Osteoblast (primary cell): Measurements from ENCODE around the gene APOH. TPM values are rescaled to one million over a fixed set of nuclear protein-coding genes. Genes with fewer than 3 reads are reported as not detected.

ENCODE experiments used
- DNase-seq: peaks from one replicate; pipeline ENCODE4 v3.0.0; 2011; ENCODE audit warnings: low spot score, mixed read lengths; ENCODE audit not compliant: insufficient read length; ENCODE audit errors: missing footprints
- H2AFZ ChIP-seq: 2 replicates; pipeline ENCODE4 v1.6.0; 2011; ENCODE audit warnings: mild to moderate bottlenecking, low read length
- H3K27ac ChIP-seq: 2 replicates; pipeline ENCODE4 v1.5.1; 2011; ENCODE audit warnings: mild to moderate bottlenecking, low read depth, low read length, moderate library complexity
- H3K27me3 ChIP-seq: 2 replicates; pipeline ENCODE4 v1.6.0; 2012; ENCODE audit warnings: mild to moderate bottlenecking, control low read depth, inconsistent platforms, low read length, moderate library complexity; ENCODE audit not compliant: insufficient read depth
- H3K36me3 ChIP-seq: 2 replicates; pipeline ENCODE4 v1.5.1; 2011; ENCODE audit warnings: mild to moderate bottlenecking, low read length, control low read depth, moderate library complexity; ENCODE audit not compliant: insufficient read depth
- H3K4me1 ChIP-seq: 2 replicates; pipeline ENCODE4 v1.5.1; 2011; ENCODE audit warnings: mild to moderate bottlenecking, low read length, control low read depth, moderate library complexity; ENCODE audit not compliant: insufficient read depth
- H3K4me2 ChIP-seq: 2 replicates; pipeline ENCODE4 v1.6.0; 2011; ENCODE audit warnings: mild to moderate bottlenecking, low read length; ENCODE audit not compliant: insufficient read depth
- H3K4me3 ChIP-seq: fragments of 200-600 bp; sonication (generic); 3 replicates; pipeline ENCODE4 v1.5.1; 2012; ENCODE audit warnings: mild to moderate bottlenecking, low read length, inconsistent platforms; ENCODE audit not compliant: insufficient read depth
- H3K79me2 ChIP-seq: 2 replicates; pipeline ENCODE4 v1.6.0; 2012; ENCODE audit warnings: mild to moderate bottlenecking, low read length, control low read depth, inconsistent platforms; ENCODE audit not compliant: insufficient read depth
- H3K9me3 ChIP-seq: 2 replicates; pipeline ENCODE4 v1.5.1; 2011; ENCODE audit warnings: low read depth, low read length, control low read depth
- H4K20me1 ChIP-seq: 2 replicates; pipeline ENCODE4 v1.6.0; 2012; ENCODE audit warnings: mild to moderate bottlenecking, low read length, control low read depth; ENCODE audit not compliant: insufficient read depth
- total RNA-seq: library from RNA; depleted of rRNA; stranded (reverse); fragments of >200 nt; gene quantifications from 2 replicates; pipeline ENCODE4 v1.2.3, GENCODE V29; 2012
- TF ChIP-seq, protein P1 (sequence below): IDR thresholded peaks from 2 replicates; pipeline ENCODE4 v1.5.1; 2011; ENCODE audit warnings: mild to moderate bottlenecking, low read depth, low read length, moderate library complexity; ENCODE audit errors: extremely low read depth

The APOH gene
- total RNA-seq, 1 donor: not detected

DNA sequence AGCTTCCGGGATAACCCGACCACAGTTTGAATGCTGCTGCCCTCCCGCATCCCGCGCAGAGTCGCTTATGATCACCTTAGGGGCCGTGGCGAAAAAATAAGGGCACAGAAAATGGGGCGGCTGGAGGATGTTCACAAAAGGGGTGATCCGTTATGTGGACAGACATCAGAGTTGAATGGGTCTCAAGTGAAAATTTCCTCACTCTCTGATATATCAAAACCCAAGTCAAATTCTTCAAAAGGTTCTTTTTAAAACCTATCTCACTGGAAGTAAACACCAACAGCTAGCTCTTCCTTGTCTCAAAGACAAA is 36.9 kb downstream of the APOH start:
- Histone ChIP-seq H3K36me3 (no peaks in the 10 kb centered on the region), H4K20me1 (peaks cover 2% of the 10 kb centered on the region), H2AFZ (peak overlapping the region; percentile 81), H3K27ac (no peak overlapping the region), H3K27me3 (no peaks in the 10 kb centered on the region), H3K4me1 (peaks cover 14% of the 10 kb centered on the region), H3K4me3 (peak overlapping the region; percentile 88), H3K9me3 (no peaks in the 10 kb centered on the region), H3K79me2 (peaks cover 14% of the 10 kb centered on the region), H3K4me2 (peak overlapping the region; percentile 81)
- TF ChIP-seq, protein P1, sequence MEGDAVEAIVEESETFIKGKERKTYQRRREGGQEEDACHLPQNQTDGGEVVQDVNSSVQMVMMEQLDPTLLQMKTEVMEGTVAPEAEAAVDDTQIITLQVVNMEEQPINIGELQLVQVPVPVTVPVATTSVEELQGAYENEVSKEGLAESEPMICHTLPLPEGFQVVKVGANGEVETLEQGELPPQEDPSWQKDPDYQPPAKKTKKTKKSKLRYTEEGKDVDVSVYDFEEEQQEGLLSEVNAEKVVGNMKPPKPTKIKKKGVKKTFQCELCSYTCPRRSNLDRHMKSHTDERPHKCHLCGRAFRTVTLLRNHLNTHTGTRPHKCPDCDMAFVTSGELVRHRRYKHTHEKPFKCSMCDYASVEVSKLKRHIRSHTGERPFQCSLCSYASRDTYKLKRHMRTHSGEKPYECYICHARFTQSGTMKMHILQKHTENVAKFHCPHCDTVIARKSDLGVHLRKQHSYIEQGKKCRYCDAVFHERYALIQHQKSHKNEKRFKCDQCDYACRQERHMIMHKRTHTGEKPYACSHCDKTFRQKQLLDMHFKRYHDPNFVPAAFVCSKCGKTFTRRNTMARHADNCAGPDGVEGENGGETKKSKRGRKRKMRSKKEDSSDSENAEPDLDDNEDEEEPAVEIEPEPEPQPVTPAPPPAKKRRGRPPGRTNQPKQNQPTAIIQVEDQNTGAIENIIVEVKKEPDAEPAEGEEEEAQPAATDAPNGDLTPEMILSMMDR: no peak
- no peak for DNase-seq

DNA sequence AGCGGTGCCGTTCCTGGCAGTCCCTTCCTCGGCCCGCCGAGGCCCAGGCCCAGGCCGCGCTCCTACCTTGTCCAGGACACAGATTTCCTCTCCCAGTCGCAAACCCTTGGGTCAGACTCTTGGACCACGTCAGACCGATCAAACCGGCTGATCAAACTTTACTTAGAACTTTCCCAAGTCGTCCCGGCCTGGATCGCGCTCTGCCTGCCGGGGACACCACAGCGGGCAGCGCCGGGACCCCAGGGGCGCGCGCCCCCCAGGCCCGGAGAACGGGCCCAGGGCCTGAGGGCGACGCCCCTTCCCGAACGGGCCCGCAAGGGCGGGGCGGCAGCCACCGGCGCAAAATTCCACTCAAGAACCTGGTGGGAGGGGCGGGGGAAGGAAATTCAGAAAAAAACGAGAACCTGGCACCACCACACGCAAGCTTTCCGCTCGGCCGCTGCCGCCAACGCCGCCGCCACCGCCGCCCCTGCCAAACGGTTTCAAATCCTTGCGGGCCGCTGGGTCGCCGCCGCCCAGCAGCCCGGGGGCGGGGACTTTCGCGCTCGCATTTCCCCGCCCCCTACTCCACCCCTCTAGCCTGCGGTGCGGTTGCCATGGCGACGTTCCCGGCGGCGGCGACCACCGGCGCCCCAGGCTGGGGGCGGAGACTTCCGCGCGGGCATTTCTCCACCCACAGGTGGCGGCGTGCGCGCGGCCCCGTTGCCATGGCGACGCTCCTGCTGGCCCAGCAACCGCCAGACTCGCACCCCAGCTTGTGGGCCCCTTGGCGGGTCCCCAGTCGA is 37.4 kb downstream of the APOH start, which contains the start of gene CEP112:
Gene CEP112, minus strand, starts transcription at position 541 of the 785 bp plus-strand sequence.
- Histone ChIP-seq H3K9me3 (no peaks in the 10 kb centered on the region), H3K27me3 (no peaks in the 10 kb centered on the region)

DNA sequence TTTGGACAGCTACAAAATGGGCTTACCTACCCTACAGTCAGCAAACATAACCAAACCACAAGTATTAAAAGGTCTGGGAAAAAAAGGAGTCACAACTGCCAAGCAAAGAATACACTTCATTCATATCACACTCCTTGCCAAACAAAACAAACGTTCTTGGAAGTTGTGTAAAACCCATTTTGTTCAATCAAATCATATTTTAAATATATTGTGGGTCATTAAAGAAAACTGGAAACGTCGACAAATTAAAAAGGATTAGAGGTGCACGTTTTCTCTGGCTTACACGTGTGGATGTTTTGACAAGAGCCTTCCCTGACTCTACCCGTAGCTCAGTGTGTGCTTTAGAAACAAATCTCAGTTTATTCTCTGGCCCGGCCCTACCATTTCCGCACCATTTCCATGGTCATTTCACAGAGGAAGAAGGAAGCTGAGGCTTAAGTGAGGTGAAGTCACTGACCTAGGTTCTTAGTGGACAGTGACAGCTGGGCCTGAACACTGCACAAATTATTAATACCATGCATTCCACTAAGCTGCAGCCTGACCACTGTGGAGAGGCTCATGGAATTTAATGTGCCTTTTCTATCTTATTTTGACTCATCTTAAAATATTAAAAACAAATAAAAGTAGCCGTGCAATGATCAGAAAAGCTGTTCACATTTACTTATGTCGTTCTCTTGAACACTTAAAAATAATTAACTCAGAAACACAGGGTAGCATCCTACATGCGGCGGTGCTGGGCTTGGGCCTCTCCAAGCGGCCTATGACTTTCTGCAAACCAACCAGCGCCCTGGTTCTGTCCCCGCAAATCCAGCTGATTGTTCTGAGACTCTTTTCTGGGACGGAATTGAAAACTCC is 38.2 kb downstream of the APOH start:
- Histone ChIP-seq H3K27me3 (no peaks in the 10 kb centered on the region), H3K9me3 (no peaks in the 10 kb centered on the region), H3K36me3 (no peaks in the 10 kb centered on the region), H3K79me2 (peaks cover 15% of the 10 kb centered on the region), H2AFZ (peak overlapping the region; percentile 93), H3K27ac (peak overlapping the region; percentile 50), H4K20me1 (peaks cover 2% of the 10 kb centered on the region), H3K4me1 (peaks cover 14% of the 10 kb centered on the region), H3K4me3 (peak overlapping the region; percentile 88), H3K4me2 (peak overlapping the region; percentile 81)
- peak; percentile 88 for DNase-seq
- TF ChIP-seq, protein P1: no peak

More for the DNA sequence above, 37.4 kb downstream of the APOH start, which contains the start of gene CEP112:
- H3K36me3 ChIP-seq: no peaks in the 10 kb centered on the region
- H3K4me1 ChIP-seq: peaks cover 14% of the 10 kb centered on the region
- peaks cover 2% of the 10 kb centered on the region for H4K20me1 ChIP-seq
- H3K4me2 ChIP-seq: peak within 1 kb of the TSS; percentile 81
- DNase-seq: peak; percentile 93
- peaks cover 14% of the 10 kb centered on the region for H3K79me2 ChIP-seq
- H3K4me3 ChIP-seq: peak within 1 kb of the TSS; percentile 88
- H2AFZ ChIP-seq: peak within 1 kb of the TSS; percentile 93
- TF ChIP-seq, protein P1: no peak
- H3K27ac ChIP-seq: peak within 1 kb of the TSS; percentile 50

DNA sequence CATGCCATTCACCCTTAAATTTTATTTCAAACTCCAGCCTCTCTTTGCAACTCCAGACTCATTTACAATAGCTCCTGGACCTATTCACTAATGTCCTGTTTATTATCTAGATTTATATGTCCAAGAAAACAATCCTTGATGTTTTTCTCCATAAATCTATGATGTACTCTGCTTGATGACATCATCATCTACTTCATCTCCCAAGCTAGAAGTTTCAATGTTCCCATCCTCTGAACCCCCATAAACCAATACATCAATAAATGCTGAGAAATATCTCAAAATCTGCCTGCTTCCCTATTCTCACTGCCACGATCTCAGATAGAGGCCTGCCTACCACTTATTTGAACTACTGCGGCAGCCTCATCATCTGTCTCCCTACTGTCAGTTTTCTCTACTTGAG is 41.5 kb downstream of the APOH start:
- DNase-seq: no peak
- Histone ChIP-seq H3K36me3 (no peaks in the 10 kb centered on the region), H3K27me3 (no peaks in the 10 kb centered on the region), H2AFZ (no peak overlapping the region), H3K79me2 (peaks cover 17% of the 10 kb centered on the region), H3K4me3 (no peak overlapping the region), H3K27ac (no peak overlapping the region), H3K4me2 (no peak overlapping the region), H4K20me1 (peaks cover 2% of the 10 kb centered on the region), H3K9me3 (no peaks in the 10 kb centered on the region), H3K4me1 (peaks cover 14% of the 10 kb centered on the region)
- TF ChIP-seq, protein P1: no peak
